ENCODE data around the gene TTC29. TPM values are rescaled to one million over a fixed set of nuclear protein-coding genes. Genes with fewer than 3 reads are reported as not detected.

The TTC29 gene
- total RNA-seq (2022; extraction: Qiagen RNA extraction): not detected in 5 replicates

GRCh38 chr4:146945556-146946374, at the start of gene TTC29:
Gene TTC29 (minus strand): TSS chr4:146945864. CDS start chr4:146939895, 5,969 bp downstream.

All from A549 treated with Mapracorat at 1 μM for 4 hours (cell line).